GM10847 (cell line): ENCODE measurements around the gene PCSK6.

Source experiments
- POLR2A ChIP-seq: IDR thresholded peaks from 2 replicates; pipeline ENCODE4 v1.6.1; 2011; ENCODE audit not compliant: insufficient read length; ENCODE audit errors: extremely low read depth

PCSK6 gene

DNA sequence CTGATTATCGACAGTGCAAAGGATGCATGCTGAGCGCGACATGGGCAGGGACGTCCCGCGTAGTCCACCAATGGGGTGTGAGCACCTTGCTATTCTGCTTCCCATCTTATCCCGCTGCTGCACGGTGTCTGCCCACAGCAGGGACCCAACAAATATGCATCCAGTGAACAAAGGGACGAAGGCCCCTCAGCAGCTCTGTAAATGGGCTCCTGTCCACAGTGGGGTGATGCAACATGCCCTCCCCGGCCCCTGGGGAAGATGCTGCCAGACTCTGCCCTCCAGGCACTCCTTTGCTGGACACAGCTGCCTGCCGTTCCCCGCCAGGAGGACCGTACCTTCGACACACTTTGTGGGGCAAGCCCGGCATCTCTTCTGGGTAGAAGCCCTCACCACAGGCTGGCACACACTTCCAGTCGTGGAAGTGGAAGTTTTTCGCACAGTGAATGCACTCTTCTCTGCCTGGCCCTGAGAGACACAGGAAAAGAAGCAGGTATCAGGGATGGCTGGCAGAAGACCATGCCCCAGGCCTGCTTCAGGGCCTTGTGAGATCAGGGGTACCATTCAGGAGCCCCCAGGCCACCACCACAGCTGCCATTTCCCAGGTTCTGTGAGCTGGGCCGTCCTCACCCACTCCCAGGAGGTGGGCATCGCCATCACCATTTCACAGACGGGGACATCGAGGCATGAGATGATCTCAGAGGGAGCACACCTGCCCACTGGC lies 176.3 kb downstream of the PCSK6 start:
- TF ChIP-seq POLR2A: no peak

DNA sequence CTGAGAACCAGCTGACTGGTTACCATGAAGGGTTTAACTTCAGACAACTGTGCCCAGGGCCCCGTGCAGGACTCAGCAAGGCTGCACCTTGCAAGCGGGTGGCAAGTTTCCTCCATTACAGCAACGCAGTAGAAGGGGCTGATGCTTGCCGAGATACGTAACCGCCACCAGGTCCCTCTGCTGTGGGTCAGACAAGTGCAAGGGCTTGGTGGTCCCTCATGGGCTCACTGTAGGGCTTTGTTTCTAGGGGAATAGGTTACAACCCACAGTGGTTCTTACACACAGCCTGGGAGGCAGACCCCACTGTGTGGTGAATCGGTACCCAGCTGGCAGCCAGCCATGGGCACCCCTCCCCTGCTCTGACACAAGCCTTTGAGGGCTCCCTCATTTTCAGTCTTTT lies 179.0 kb downstream of the PCSK6 start:
- no peak for TF ChIP-seq POLR2A

GRCh38 chr15:101310161-101310480 lies 179.4 kb downstream of the PCSK6 start:
- no peak for TF ChIP-seq POLR2A

- no peak for TF ChIP-seq POLR2A
Observed at GRCh38 chr15:101309436-101310160, 179.9 kb downstream of the PCSK6 start.

DNA sequence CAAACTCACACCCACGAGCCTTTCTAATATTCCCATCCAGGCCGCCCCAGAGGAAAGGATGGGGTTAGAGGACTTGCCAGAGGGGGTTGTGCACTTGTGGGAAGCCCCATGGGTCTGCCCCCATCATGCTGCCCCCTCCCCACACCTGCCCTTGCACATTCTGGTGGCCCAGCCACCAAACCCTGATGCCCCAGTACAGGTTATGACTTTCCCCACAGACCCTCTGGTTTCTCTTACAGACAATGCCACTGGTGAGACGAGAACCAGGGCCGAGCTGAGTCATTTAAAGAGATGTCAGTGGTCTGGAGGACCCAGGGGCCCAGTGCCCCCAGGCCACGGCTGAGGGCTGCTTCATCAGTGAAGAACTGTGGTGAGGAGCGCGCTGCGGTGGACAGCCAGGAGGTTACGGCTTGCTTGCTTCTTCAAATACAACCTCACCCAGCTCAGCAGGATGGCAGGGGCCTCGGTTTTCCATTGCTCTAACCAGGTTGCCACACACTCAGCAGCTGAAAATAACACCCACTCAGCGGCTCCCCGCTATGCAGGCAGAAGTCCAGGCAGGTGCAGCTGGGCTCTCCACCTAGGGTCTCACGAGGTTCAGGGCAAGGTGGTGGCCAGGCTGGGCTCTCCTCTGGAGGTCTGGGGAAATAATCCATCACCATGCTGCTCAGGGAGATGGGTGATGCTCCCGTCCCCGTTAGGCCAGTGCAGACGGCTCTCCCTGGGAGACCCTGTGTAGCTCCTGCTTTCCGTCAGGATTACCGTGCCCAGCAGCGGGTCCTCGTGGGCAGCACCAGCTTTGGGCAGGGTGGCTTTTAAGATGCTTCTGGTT lies 180.7 kb downstream of the PCSK6 start:
- TF ChIP-seq POLR2A: no peak

- TF ChIP-seq POLR2A: no peak
Observed at GRCh38 chr15:101307897-101308603, 181.5 kb downstream of the PCSK6 start.

DNA sequence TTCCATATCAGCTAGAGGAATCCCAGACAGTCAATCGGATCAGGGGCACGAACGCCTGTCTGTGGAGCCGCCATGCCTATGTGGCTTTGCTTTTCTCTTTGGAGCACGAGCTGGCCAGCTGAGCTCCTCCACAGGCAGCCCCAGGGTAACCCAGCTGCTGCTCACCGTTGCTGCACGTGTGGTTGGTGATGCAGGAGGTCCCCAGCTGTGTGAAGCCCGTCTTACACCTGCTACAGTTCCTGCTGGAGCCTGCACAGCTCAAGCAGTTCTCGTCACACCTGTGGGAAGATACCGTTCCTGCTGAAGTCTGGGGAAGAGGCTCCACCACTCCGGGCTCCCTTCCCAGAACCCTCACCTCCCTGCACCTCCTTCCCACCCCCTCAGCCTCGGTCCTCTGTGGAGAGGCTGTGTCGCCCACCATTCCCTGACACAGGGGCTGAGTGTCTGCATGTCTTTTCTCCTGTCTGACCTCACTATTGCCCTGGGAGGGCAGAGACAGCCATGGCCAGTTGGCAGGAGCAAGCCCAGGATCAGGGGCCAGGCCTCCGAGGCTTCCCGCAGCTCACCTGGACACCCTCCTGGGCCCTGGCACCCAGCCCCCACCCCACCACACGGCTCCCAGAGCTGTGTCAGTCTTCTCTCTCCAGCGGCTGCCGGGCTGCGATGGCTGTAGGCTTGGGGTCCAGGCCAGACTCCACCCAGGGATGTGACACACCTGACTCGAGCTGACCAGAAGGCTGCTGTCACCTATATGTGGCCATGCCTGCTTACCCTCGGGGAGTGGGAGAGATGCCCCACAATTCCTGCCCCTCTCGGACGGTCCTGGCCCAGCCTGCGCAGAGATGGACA lies 182.2 kb downstream of the PCSK6 start:
- no peak for TF ChIP-seq POLR2A

GRCh38 chr15:101306341-101307047 lies 183.0 kb downstream of the PCSK6 start:
- TF ChIP-seq POLR2A: no peak

- no peak for TF ChIP-seq POLR2A
Observed at GRCh38 chr15:101305820-101306255, 183.7 kb downstream of the PCSK6 start.

GRCh38 chr15:101303408-101303807 lies 186.1 kb downstream of the PCSK6 start:
- TF ChIP-seq POLR2A: no peak

DNA sequence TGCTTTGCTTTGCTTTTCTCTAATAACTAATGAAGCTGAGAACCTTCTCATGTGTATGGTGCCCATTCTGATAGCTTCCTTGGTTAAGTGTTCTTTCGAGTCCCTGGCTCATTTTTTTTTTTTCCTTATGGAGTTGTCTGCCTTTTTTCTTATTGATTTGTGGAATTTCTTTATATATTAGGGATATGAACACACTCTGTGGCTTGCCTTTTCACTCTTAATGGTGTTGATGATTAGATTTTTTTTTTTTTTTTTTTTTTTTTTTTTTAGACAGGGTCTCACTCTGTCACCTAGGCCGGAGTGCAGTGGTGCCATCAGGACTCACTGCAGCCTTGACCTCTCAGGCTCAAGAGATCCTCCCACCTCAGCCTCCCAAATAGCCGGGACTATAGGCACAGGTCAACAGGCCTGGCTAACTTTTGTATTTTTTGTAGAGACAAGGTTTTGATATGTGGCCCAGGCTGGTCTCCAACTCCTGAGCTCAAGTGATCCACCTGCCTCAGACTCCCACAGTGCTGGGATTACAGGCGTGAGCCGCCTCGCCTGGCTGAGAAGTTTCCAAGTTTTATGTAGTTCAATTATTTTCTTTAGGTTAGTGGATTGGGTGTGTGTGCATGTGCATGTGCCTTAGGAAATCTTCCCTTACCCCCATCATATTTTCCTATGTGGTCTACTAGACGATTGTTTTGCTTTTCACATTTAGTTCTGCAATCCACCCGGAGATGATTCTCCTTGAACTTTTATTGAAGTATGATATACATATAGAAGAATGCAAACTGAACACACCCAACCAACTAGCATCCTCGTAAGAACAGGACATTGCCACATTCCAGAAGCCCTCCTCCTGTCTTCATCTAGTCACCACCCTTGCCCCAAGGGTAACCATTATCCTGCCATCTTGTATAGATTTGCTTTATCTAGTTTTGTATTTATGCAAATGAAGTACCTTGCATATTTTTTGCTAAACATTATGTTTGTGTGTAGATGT lies 192.8 kb downstream of the PCSK6 start:
- no peak for TF ChIP-seq POLR2A

- no peak for TF ChIP-seq POLR2A
Observed at GRCh38 chr15:101295607-101296161, 193.8 kb downstream of the PCSK6 start.
